GM21381 (cell line): ENCODE data around the gene PAOX.
"Not testable (repeated sequence)": the region's sequence is repeated elsewhere in the genome, so short reads cannot be mapped to it uniquely, and the experiment has no call there.

Source experiments
- ATAC-seq: cut with Tn5 transposase; IDR thresholded peaks from one replicate; pipeline ENCODE4 v1.9.1; 2021; ENCODE audit warnings: mild to moderate bottlenecking, moderate library complexity; ENCODE audit not compliant: unreplicated experiment

Gene PAOX

DNA sequence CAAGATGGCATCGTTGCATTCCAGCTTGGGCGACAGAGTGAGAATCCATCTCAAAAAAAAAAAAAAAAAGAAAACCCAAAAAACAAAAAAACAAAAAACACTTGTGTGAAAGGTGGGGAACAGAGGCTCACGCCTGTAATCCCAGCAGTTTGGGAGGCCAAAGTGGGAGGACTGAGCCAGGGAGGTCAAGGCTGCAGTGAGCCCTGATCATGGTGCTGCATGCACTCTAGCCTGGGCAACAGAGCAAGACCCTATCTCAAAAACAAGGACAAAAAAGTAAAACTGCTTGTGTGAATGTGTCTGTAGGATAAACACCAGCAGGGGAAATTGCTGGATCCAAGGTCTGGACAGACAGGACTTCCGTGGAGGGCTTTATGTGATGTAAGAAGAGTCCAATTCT is 4.5 kb downstream of the PAOX start:
- no peak for ATAC-seq

DNA sequence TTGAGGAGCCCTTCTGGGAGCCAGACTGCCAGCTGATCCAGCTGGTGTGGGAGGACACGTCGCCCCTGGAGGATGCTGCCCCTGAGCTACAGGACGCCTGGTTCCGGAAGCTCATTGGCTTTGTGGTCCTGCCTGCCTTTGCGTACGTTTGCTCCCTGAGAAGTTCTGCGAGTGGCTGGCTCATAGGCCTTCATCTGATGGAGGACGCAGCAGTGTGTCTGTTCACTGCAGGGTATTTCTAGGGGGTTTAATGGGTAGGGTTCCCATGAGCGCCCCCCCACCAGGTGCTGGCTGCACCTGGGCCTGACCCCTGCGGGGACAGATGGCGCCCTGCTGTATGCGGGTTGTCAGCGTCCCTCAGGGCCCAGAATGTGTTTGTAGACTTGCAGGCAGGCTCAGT is 5.0 kb downstream of the PAOX start:
- no peak for ATAC-seq

DNA sequence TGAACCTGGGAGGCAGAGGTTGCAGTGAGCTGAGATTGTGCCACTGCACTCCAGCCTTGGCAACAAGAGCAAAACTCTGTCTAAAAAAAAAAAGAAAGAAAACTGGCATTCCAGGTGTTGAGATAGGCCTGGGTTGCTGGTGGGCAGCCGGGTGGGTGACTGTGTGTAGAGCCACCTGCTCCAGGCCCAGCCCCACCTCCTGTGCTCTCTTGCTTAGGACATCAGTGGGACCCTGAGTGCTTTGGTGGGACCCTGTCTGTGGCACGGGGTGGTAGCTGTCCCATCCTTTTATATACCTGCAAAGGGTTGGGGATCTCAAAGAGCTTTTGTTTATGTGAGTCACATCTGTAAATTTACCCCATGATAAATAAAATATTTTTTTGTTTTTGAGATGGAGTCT is 6.2 kb downstream of the PAOX start:
- no peak for ATAC-seq

DNA sequence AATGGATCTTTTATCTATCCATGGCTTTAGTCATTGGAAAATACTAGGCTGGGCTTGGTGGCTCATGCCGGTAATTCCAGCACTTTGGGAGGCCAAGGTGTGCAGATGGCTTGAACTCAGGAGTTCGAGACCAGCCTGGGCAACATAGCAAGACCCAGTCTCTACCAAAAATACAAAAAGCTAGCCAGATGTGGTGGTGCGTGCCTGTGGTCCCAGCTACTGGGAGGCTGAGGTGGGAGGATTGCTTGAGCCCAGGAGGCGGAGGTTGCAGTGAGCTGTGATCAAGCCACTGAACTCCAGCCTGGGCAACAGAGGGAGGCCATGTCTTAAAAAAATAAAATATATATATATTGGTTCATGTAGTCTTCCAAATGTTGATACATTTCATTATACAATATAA is 7.9 kb downstream of the PAOX start:
- ATAC-seq: not testable (repeated sequence)

DNA sequence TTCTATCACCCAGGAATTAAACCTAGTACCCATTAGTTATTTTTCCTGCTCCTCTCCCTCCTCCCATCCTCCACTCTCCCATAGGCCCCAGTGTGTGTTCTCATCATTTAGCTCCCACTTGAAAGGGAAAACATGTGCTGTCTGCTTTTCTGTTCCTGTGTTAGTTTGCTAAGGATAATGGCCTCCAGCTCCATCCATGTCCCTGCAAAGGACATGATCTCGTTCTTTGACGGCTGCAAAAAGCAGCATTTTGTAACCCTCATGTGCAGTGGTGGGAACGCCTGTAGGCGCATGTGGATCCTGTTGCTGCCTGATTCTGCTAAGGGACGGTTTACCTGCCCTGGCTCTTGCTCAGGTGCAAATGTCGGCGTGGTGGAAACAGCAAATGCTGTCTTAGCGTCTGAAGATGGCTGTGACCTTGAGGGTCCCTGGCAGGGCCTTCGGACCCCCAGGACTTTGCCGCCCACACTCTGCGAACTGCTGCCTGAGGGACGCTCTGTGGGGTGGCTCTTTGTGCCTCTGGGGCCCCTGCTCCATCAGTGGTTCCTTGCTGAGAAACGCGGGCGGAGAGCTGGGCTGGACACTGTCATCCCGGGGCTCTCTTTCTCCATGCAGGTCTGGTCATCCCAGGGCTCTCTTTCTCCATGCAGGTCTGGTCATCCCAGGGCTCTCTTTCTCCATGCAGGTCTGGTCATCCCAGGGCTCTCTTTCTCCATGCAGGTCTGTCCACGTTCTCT is 9.3 kb downstream of the PAOX start:
- peak; percentile 2 for ATAC-seq

DNA sequence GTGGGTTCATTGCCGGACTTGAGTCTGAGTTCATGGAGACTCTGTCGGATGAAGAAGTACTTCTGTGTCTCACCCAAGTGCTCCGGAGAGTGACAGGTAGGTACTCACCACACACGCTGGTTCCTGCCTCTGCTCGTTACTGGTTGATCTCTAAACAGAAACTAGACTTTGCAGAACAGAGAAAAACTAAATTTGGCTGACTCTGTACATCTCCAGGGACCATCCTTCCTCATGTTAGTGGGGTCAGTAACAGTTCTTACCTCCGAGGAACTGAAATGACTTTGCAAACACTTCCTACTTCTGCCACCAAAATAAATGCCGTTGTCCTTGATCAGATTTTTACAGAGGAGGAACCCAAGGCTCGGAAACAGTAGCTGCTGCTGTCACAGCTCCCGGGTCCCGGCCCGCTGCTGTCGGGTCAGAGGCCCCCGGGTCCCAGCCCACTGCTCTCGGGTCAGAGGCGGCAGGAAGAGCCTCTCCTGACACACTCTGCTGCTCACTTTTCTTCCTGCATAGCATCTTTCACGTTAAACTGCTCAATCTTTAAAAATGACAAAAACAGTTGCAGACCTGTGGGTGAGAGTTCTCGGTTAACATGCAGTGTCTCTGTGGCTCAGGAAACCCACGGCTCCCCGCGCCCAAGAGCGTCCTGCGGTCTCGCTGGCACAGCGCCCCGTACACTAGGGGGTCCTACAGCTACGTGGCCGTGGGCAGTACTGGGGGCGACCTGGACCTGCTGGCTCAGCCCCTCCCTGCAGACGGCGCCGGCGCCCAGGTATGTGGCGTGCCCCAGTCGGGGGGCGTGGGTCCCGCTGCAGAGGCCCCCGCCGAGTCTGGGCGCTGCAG is 10.1 kb downstream of the PAOX start:
- ATAC-seq: peak; percentile 75

DNA sequence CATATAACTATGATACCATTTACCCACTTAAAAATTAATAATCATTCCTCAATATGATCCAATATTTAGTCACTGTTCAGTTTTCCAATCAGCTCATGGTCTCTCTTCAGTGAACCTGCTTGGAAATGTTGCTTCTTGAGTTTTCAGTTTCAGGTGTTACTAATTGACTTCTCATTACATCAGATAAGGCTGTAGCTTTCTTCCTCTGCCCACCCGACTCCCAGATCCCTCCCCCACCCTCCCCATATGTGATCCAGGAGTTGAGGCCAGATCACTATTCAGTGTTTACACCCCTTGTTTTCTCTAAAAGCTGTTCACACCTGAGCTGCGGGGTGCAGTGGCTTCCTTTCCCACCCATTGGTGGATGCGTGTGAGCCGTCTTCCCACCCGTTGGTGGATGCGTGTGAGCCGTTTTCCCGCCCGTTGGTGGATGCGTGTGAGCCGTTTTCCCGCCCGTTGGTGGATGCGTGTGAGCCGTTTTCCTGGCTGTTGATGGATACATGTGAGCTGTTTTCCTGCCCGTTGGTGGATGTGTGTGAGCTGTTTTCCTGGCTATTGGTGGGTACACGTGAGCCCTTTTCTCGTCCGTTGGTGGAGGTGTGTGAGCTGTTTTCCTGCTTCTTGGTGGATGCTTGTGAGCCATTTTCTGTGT is 11.7 kb downstream of the PAOX start:
- no peak for ATAC-seq

DNA sequence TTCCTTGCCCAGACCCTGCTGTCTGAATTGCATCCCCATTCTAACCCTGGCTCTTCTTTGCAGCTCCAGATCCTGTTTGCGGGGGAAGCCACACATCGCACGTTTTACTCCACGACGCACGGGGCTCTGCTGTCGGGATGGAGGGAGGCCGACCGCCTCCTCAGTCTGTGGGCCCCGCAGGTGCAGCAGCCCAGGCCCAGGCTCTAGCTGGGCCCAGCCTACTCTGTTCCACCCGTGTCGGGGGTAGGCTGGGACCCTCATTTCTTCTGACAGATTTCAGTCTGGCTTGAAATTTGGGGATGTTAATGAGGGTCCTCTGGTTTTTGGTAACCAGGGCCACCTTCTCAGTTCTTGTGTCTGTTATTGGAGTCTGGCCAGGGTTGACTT is 12.2 kb downstream of the PAOX start:
- ATAC-seq: no peak

DNA sequence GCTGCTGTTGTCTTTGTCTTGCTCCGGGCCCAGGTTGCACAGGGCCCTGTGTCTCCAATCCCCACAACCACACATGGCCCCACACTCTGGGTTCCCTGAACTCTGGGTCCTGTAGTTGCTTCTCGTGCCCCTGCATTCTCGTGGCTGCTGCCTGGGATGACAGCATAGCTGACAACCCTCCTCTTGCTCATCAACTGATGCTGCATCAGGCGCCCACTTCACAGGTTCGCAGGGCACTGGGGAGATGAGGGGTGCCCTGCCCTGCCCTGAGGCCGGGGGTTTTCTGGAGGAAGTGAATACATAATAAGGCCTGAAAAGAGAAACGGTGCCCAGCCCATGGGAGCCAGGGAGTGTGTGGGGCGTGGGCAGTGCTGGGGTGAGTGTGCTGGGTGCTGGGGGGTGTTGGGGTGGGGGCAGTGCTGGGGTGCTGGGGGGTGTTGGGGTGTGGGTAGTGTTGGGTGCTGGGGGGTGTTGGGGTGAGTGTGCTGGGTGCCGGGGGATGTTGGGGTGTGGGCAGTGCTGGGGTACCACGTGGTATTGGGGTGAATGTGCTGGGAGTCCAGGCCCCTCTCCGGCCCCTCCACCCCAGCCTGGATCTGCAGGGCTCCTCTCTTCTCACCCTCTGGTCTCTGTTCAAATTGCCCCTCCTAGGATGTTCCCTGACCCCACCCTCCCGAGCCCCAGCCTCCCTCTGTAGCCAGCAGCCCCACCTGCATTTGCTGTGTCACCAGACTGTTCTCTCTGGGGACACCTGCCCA is 12.9 kb downstream of the PAOX start:
- no peak for ATAC-seq

DNA sequence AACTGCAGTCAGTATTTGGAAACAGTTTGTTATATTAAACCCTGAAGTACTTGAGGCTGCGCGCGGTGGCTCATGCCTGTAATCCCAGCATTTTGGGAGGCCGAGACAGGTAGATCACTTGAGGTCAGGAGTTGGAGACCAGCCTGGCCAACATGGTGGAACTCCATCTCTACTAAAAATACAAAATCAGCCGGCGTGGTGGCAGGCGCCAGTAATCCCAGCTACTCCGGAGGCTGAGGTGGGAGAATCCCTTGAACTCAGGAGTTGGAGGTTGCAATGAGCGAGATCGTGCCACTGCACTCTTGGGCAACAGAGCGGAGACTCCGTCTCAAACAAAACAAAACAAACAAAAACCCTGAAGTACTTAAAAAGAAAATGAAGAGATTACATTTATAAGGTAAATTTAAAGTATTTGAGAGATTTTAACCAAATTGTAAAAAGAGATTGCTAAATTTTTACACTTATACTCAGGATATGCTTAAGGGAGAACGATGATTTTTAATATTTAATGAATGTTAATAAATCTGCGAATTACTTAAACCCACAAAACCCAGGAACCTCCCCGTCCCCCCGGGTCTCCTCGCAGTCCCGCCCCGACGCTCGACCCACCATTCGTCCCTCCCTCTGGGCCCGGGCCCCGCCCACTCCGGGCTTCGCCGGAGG is 14.5 kb downstream of the PAOX start:
- no peak for ATAC-seq

DNA sequence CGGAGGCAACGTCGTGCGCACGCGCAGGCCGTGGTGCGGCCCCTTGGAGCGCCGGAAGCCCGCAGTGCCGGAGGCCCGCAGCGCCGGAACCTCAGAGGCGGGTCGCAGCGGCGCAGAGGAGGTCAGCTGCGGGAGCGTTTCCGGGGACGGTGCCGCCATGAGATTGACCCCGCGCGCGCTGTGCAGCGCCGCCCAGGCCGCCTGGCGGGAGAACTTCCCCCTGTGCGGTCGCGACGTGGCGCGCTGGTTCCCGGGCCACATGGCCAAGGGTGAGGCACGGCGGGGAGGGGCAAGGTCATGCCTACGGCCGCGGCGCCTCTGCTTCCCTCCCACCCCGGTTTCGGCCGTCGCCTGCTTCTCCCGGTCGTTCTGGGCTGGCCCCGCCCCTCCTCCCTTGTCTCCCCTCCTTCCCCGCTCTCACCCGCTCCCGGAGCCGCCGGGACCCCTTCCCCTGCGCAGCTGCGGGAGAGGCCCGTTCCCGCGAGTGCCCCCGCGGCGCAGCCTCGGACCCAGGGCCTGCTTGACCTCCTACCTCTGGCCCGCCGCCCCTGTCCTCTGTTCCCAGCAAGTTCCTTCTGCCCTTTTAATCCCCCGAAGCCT is 15.1 kb downstream of the PAOX start, which contains the start of gene MTG1:
MTG1 (plus strand) TSS at position 94 of the 600 bp plus-strand sequence; CDS start at position 158, 64 bp downstream.
- peak; percentile 72 for ATAC-seq

DNA sequence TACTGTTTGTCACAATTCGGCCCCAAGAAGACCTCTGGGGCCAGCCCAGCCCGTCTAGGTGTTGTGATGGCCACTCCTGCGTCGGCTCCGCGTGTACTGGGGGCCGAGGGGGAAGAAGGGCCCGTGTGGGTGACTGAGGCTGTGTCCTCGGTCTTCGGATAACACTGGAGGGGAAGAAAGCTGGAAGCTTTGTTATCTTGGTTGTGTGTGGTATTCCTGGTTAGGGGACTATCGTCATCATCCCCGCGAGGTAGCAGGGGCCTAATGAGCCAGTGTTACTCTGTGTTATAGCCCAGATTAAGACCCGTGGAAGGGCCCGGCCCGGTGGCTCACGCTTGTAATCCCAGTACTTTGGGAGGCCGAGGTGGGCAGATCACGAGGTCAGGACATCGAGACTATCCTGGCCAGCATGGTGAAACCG is 15.7 kb downstream of the PAOX start:
- ATAC-seq: no peak

DNA sequence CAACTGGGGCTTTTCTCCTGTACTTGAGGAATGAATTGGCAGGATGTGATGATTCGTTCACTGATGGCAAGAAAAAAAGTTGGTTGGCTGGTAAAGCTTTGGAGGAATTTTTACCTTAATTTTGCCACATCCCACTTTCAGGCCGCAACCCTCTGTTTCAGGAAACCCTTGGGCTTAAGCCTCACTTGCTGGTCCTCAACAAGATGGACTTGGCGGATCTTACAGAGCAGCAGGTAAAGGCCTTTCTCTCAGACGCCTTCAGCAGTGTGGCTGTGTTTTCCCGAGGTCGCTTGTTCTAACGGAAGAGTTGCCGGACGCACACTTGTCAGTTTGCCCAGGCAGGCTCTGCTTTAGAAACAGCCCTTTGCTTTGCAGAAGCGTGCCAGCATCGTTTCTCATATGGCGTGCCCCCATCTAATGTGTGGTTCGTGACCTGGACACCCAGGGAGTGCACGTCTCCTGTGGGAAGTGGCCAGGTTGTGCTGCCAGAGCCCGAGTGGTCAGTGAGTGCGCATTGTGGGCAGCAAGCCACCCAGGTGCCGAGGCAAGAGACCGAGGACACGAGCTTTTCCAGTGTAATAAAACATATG is 17.1 kb downstream of the PAOX start:
- ATAC-seq: no peak

DNA sequence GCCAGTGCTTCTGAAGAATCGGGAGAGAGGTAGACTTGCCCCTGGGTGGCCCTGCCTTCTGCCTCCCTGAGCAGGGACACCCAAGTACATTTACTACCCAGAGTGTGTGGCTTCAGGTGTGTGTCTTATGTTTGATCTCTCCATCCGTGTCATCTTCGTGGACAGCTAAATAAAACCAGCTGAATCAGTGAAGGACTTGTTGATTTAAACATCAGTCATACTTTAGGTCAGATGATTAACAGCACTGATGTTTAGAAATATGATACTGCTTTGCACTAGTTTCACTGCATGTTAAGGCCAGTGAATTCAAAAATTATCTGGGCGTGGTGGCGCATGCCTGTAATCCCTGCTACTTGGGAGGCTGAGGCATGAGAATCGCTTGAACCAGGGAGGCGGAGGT is 18.9 kb downstream of the PAOX start:
- no peak for ATAC-seq

DNA sequence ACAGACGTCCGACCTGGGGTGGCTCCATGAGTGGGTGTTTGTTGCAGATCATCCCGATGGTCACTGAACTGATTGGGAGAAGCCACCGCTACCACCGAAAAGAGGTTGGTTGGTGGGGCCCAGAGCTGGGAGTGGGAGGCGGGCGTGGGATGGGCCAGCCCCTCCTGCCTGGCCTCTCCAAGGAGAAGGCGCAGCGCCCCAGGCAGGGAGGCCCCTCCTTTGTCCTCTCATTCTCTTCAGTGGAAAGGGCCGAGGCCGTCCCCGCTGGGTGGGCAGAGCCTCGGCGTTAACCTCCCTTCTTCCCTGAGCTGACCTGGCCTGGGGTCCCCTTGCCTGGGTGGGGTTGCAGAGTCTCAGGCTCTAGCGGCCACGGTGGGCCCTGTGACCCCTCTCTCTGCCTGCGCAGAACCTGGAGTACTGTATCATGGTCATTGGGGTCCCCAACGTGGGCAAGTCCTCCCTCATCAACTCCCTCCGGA is 20.1 kb downstream of the PAOX start:
- ATAC-seq: no peak

DNA sequence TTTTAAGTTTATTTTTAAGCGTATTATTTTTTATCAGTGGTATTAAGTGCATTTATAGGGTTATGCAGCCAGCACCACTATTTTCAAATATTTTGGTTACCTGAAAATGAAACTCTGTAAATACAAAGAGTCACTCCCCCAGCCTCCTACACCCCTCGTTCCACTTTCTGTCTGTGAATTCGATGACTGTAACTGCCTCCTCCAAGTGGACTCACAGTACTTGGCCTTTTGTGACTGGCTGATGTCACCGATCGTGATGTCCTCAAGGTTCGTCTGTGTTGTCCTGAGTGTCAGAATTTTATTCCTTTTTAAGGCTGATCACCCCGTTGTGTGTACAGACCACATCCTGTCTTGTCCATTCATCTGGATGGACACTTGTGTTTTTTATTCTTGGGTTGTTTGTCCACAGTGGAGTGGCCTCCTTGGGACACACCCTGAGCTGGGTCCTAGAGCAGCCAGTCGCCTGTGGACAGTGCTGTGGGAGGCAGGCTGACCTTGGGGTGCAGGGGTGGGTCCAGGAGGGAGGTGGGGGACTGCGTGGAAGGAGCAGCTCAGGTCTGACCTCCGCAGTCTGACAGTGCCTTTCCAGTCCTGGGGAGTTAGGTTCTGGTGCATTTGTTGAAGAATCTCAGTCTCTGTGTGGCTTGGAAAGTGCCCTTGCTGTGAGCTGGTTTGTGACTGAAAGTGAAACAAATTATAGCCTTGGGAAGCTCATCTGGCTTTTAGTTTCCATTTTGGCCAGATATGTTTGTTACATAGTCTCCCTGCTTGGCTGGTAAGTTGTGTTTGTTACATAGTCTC is 21.8 kb downstream of the PAOX start:
- ATAC-seq: peak; percentile 71

DNA sequence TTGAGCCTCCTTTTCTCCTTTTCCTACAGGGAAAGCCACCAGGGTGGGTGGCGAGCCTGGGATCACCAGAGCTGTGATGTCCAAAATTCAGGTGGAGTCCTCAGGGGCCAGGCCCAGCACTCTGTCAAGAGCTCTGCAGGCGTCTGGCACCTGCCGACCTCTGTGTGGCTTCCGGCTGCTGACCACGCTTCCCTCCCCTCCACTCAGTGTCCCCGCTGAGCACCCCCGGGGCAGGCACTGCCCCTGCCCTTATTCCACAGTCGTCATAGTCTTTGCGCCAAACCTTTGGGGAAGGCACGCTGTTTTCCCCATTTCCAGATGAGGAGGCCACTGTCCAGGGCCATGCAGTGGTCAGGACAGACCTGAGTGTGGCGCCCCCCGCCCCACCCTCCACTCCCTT is 22.4 kb downstream of the PAOX start:
- ATAC-seq: peak; percentile 18

DNA sequence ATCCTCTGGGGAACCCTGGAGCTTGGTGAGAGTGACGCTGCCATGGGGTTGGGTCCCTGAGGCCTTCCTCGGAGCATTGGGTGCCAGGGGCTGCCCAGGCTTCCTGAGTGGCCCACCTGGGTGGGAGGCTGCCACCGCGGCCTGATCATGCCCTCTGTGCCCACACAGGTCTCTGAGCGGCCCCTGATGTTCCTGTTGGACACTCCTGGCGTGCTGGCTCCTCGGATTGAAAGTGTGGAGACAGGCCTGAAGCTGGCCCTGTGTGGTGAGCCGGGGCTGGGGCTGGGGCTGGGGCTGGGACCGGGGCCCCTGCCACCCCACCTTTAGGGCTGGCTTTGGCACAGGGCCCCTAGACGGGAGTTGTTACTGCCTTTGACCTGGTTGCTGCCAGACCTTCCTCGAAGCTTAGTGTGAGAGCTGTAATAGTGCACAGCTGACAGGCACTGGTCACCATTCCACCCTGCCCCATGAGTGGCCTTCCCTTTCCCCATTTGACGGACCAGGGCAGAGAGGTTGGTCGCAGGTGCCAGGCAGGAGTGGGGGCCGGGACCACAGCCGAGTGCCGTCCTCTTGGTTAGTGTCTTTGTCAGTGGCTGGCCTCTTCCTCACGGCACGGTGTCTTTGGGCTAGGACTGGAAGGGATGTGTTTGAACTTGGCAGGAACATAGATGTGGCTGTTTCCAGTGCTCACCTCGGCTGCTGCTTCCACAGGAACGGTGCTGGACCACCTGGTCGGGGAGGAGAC is 23.1 kb downstream of the PAOX start:
- no peak for ATAC-seq
